ENCODE results near the gene ERCC6L2.

- TF ChIP-seq SIN3A (IDR thresholded peaks at IDR 0.05; ENCODE audit: borderline replicate concordance, insufficient read depth, low read length) = no peak
- no peak for TF ChIP-seq POLR2AphosphoS5 (IDR thresholded peaks at IDR 0.05; ENCODE audit: low read depth, low read length)
These were observed 88.2 kb downstream of the ERCC6L2 start for GRCh38 chr9:95963659-95964058.

Measured in PFSK-1 (cell line).